Measurements from ENCODE around the gene ARIH2. TPM values are rescaled to one million over a fixed set of nuclear protein-coding genes. Genes with fewer than 3 reads are reported as not detected.

The ARIH2 gene
- total RNA-seq, 2 experiments from 2014 or later, result 96.1 to 99.1 TPM

GRCh38 chr3:49025005-49025792, 106.6 kb downstream of the ARIH2 start:
- Mint-ChIP-seq H3K4me1 (ENCODE audit: low read depth) (peaks cover 64% of the 10 kb centered on the region), H3K9me3 (no peaks in the 10 kb centered on the region), H3K27me3 (ENCODE audit: low read depth) (no peaks in the 10 kb centered on the region), H3K36me3 (ENCODE audit: low read depth) (peaks cover 57% of the 10 kb centered on the region), H3K27ac (peak overlapping the region; percentile 64), H3K4me3 (no peak overlapping the region)
- CTCF ChIA-PET, result interaction anchor here (1.3 to 4.5 kb wide), 3 partner anchors 13 to 36 kb away, joined by 4 to 36 read pairs (median 9); partner anchors contain the start of genes P4HTM and WDR6
- intact Hi-C loops (cut with micrococcal nuclease), result loop anchor here (10.0 kb wide), 1 partner anchor 700 kb away; the partner anchor contains the start of gene GMPPB
- DNase-seq, result no peak

GRCh38 chr3:49025793-49026520, 107.3 kb downstream of the ARIH2 start:
- H3K4me1 Mint-ChIP-seq (ENCODE audit: low read depth), result peaks cover 63% of the 10 kb centered on the region
- CTCF ChIA-PET, result interaction anchor here (1.0 to 2.4 kb wide), 4 partner anchors 12 to 38 kb away, joined by 4 to 9 read pairs (median 5); partner anchors contain the start of gene WDR6
- H3K27ac Mint-ChIP-seq, result peak overlapping the region; percentile 64
- no peaks in the 10 kb centered on the region for H3K9me3 Mint-ChIP-seq
- DNase-seq, result no peak
- no peaks in the 10 kb centered on the region for H3K27me3 Mint-ChIP-seq (ENCODE audit: low read depth)
- H3K4me3 Mint-ChIP-seq, result no peak overlapping the region
- intact Hi-C loops (cut with micrococcal nuclease), result loop anchor here (10.0 kb wide), 1 partner anchor 699 kb away; the partner anchor contains the start of gene GMPPB
- H3K36me3 Mint-ChIP-seq (ENCODE audit: low read depth), result peaks cover 57% of the 10 kb centered on the region

- no peak overlapping the region for H3K4me3 Mint-ChIP-seq
- peaks cover 63% of the 10 kb centered on the region for H3K4me1 Mint-ChIP-seq (ENCODE audit: low read depth)
- H3K27ac Mint-ChIP-seq, result peak overlapping the region; percentile 64
- no peaks in the 10 kb centered on the region for H3K9me3 Mint-ChIP-seq
- CTCF ChIA-PET, result interaction anchor here (0.5 to 2.4 kb wide), 5 partner anchors 12 to 65 kb away, joined by 3 to 9 read pairs (median 4); partner anchors contain the start of gene WDR6
- intact Hi-C loops (cut with micrococcal nuclease), result loop anchor here (10.0 kb wide), 1 partner anchor 698 kb away; the partner anchor contains the start of gene GMPPB
- H3K27me3 Mint-ChIP-seq (ENCODE audit: low read depth), result no peaks in the 10 kb centered on the region
- H3K36me3 Mint-ChIP-seq (ENCODE audit: low read depth), result peaks cover 61% of the 10 kb centered on the region
- no peak for DNase-seq
These were observed 107.9 kb downstream of the ARIH2 start for GRCh38 chr3:49026536-49026935.

DNA sequence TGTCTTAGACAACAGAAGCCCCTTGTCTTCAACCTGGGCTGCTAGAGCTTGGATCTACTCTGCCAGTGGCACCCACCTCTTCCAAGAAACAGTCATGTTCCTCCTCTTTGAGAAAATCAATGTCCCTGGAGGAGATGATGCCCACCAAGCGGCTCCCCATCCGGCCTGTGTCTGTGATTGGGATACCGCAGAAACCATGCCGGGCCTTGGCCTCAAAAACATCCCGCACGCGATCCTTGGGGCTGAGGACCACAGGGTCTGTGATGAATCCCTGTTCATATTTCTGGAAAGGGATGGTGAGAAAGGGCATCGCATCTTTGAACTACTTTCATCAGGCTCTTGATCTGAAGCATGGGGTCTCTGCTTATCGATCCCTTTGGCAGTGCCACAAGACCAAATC, 109.0 kb downstream of the ARIH2 start:
- CTCF ChIA-PET, result no interaction called here
- Mint-ChIP-seq H3K4me1 (ENCODE audit: low read depth) (peaks cover 63% of the 10 kb centered on the region), H3K36me3 (ENCODE audit: low read depth) (peaks cover 62% of the 10 kb centered on the region)

GRCh38 chr3:49028298-49028672, 109.6 kb downstream of the ARIH2 start:
- CTCF ChIA-PET, result interaction anchor here (0.7 to 1.9 kb wide), 4 partner anchors 14 to 66 kb away, joined by 3 to 7 read pairs (median 4); partner anchors contain the start of genes QRICH1 and WDR6
- H3K9me3 Mint-ChIP-seq, result no peaks in the 10 kb centered on the region
- no peak for DNase-seq
- intact Hi-C loops (cut with micrococcal nuclease), result loop anchor here (10.0 kb wide), 1 partner anchor 697 kb away; the partner anchor contains the start of gene GMPPB
- peak overlapping the region; percentile 89 for H3K27ac Mint-ChIP-seq
- no peaks in the 10 kb centered on the region for H3K27me3 Mint-ChIP-seq (ENCODE audit: low read depth)
- H3K36me3 Mint-ChIP-seq (ENCODE audit: low read depth), result peaks cover 60% of the 10 kb centered on the region
- peaks cover 57% of the 10 kb centered on the region for H3K4me1 Mint-ChIP-seq (ENCODE audit: low read depth)
- peak overlapping the region; percentile 91 for H3K4me3 Mint-ChIP-seq

More for the DNA sequence above, 109.0 kb downstream of the ARIH2 start:
- DNase-seq, result no peak
- peak overlapping the region; percentile 89 for H3K27ac Mint-ChIP-seq
- intact Hi-C loops (cut with micrococcal nuclease), result loop anchor here (10.0 kb wide), 1 partner anchor 697 kb away; the partner anchor contains the start of gene GMPPB
- H3K9me3 Mint-ChIP-seq, result no peaks in the 10 kb centered on the region
- peak overlapping the region; percentile 91 for H3K4me3 Mint-ChIP-seq
- H3K27me3 Mint-ChIP-seq (ENCODE audit: low read depth), result no peaks in the 10 kb centered on the region

- no peaks in the 10 kb centered on the region for H3K27me3 Mint-ChIP-seq (ENCODE audit: low read depth)
- H3K27ac Mint-ChIP-seq, result peak within 1 kb of the TSS; percentile 89
- H3K9me3 Mint-ChIP-seq, result no peaks in the 10 kb centered on the region
- H3K4me1 Mint-ChIP-seq (ENCODE audit: low read depth), result peaks cover 53% of the 10 kb centered on the region
- intact Hi-C loops (cut with micrococcal nuclease), result loop anchor here (1.0 to 10.0 kb wide), 7 partner anchors 8 to 696 kb away; partner anchors contain the start of genes DAG1, GMPPB, QRICH1 and TCTA
- DNase-seq, result peak; percentile 94
- H3K4me3 Mint-ChIP-seq, result peak within 1 kb of the TSS; percentile 91
- H3K36me3 Mint-ChIP-seq (ENCODE audit: low read depth), result peaks cover 54% of the 10 kb centered on the region
- CTCF ChIA-PET, result interaction anchor here (0.7 to 1.9 kb wide), 4 partner anchors 15 to 65 kb away, joined by 3 to 7 read pairs (median 4); partner anchors contain the start of genes QRICH1 and WDR6
These were observed 110.3 kb downstream of the ARIH2 start, which contains the start of gene IMPDH2 for GRCh38 chr3:49028673-49029562. Gene IMPDH2 (minus strand): TSS chr3:49029398. CDS start chr3:49029350, 48 bp downstream.

GRCh38 chr3:49029563-49029884, 110.9 kb downstream of the ARIH2 start:
- peaks cover 52% of the 10 kb centered on the region for H3K36me3 Mint-ChIP-seq (ENCODE audit: low read depth)
- H3K4me3 Mint-ChIP-seq, result peak overlapping the region; percentile 91
- H3K4me1 Mint-ChIP-seq (ENCODE audit: low read depth), result peaks cover 47% of the 10 kb centered on the region
- intact Hi-C loops (cut with micrococcal nuclease), result loop anchor here (1.0 to 10.0 kb wide), 7 partner anchors 8 to 695 kb away; partner anchors contain the start of genes DAG1, GMPPB, QRICH1 and TCTA
- CTCF ChIA-PET, result interaction anchor here (1.8 to 1.9 kb wide), 2 partner anchors 22 to 42 kb away, joined by 6 to 7 read pairs; partner anchors contain the start of gene WDR6
- DNase-seq, result no peak
- H3K27me3 Mint-ChIP-seq (ENCODE audit: low read depth), result no peaks in the 10 kb centered on the region
- peak overlapping the region; percentile 89 for H3K27ac Mint-ChIP-seq
- no peaks in the 10 kb centered on the region for H3K9me3 Mint-ChIP-seq

DNA sequence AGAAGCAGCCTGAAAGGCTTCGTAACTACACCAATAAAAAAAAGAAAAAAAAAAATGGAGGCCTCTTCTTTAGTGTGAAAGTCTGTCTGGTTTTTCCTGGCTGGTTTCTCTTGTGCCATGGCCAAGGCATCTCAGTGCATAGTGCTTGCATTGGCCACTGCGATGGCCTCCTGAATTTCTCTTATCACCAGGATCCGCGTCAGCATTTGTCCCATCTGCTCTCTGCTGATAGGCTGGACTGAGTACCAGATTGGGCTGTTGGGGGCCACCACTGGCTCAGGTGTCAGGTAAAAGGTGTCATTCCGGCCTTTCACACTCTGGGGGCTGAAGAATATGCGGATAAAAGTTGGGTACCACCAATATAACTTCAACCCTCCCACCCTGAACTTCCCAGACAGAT, 111.7 kb downstream of the ARIH2 start:
- Mint-ChIP-seq H3K27me3 (ENCODE audit: low read depth) (no peaks in the 10 kb centered on the region), H3K27ac (peak overlapping the region; percentile 52), H3K36me3 (ENCODE audit: low read depth) (peaks cover 48% of the 10 kb centered on the region), H3K4me1 (ENCODE audit: low read depth) (peaks cover 39% of the 10 kb centered on the region), H3K9me3 (no peaks in the 10 kb centered on the region), H3K4me3 (no peak overlapping the region)
- intact Hi-C loops (cut with micrococcal nuclease), result no loop called here
- CTCF ChIA-PET, result interaction anchor here (1.3 to 2.0 kb wide), 2 partner anchors 8 to 10 kb away, joined by 4 to 5 read pairs; partner anchors contain the start of gene NDUFAF3
- no peak for DNase-seq

- peaks cover 15% of the 10 kb centered on the region for H3K4me1 Mint-ChIP-seq (ENCODE audit: low read depth)
- intact Hi-C loops (cut with micrococcal nuclease), result no loop called here
- H3K27ac Mint-ChIP-seq, result no peak overlapping the region
- peaks cover 32% of the 10 kb centered on the region for H3K36me3 Mint-ChIP-seq (ENCODE audit: low read depth)
- no peaks in the 10 kb centered on the region for H3K27me3 Mint-ChIP-seq (ENCODE audit: low read depth)
- CTCF ChIA-PET, result interaction anchor here (0.8 kb wide), 2 partner anchors 10 to 11 kb away, joined by 3 to 4 read pairs; partner anchors contain the start of gene NDUFAF3
- DNase-seq, result no peak
- no peaks in the 10 kb centered on the region for H3K9me3 Mint-ChIP-seq
- H3K4me3 Mint-ChIP-seq, result no peak overlapping the region
These were observed 114.1 kb downstream of the ARIH2 start for GRCh38 chr3:49032646-49033304.

GRCh38 chr3:49034650-49035049, 116.0 kb downstream of the ARIH2 start:
- H3K27me3 Mint-ChIP-seq (ENCODE audit: low read depth), result no peaks in the 10 kb centered on the region
- no peak overlapping the region for H3K27ac Mint-ChIP-seq
- no peak for DNase-seq
- CTCF ChIA-PET, result no interaction called here
- H3K4me3 Mint-ChIP-seq, result no peak overlapping the region
- H3K4me1 Mint-ChIP-seq (ENCODE audit: low read depth), result peaks cover 4% of the 10 kb centered on the region
- no peaks in the 10 kb centered on the region for H3K9me3 Mint-ChIP-seq
- intact Hi-C loops (cut with micrococcal nuclease), result no loop called here
- H3K36me3 Mint-ChIP-seq (ENCODE audit: low read depth), result peaks cover 21% of the 10 kb centered on the region

GRCh38 chr3:49035281-49035680, 116.6 kb downstream of the ARIH2 start:
- intact Hi-C loops (cut with micrococcal nuclease), result no loop called here
- no peaks in the 10 kb centered on the region for H3K9me3 Mint-ChIP-seq
- no peaks in the 10 kb centered on the region for H3K4me1 Mint-ChIP-seq (ENCODE audit: low read depth)
- no peak overlapping the region for H3K27ac Mint-ChIP-seq
- H3K4me3 Mint-ChIP-seq, result no peak overlapping the region
- no peak for DNase-seq
- H3K27me3 Mint-ChIP-seq (ENCODE audit: low read depth), result no peaks in the 10 kb centered on the region
- peaks cover 21% of the 10 kb centered on the region for H3K36me3 Mint-ChIP-seq (ENCODE audit: low read depth)
- CTCF ChIA-PET, result no interaction called here
